K562 (cell line): ENCODE data around the gene ZNF346. TPM values are rescaled to one million over a fixed set of nuclear protein-coding genes. Genes with fewer than 3 reads are reported as not detected.
A peak's percentile ranks its signal among the peaks of the same experiment; 100 is the strongest.

Experiments used
- CBFA2T2 ChIP-seq: fragments of 450-650 bp; conservative IDR thresholded peaks from 2 replicates; pipeline ENCODE4 v1.6.1; 2017; ENCODE audit warnings: mild to moderate bottlenecking
- DMBX1 ChIP-seq: fragments of 250-450 bp; sonication (Bioruptor Pico); IDR thresholded peaks from 2 replicates; pipeline ENCODE4 v1.8.0; 2022; ENCODE audit warnings: inconsistent platforms, mild to moderate bottlenecking, moderate library complexity, borderline replicate concordance
- ELF2 ChIP-seq: fragments of 250-450 bp; sonication (Bioruptor Pico); IDR thresholded peaks from 2 replicates; pipeline ENCODE4 v1.5.0; 2021; ENCODE audit warnings: mild to moderate bottlenecking
- HSF4 ChIP-seq: fragments of 250-450 bp; sonication (Bioruptor Pico); IDR thresholded peaks from 2 replicates; pipeline ENCODE4 v2.1.2; 2022; ENCODE audit warnings: mild to moderate bottlenecking, moderate library complexity, borderline replicate concordance
- L3MBTL2 ChIP-seq: fragments of 450-650 bp; IDR thresholded peaks from 2 replicates; pipeline ENCODE4 v1.6.1; 2016; ENCODE audit warnings: mild to moderate bottlenecking, moderate library complexity
- MAFG ChIP-seq: fragments of 450-650 bp; conservative IDR thresholded peaks from 2 replicates; pipeline ENCODE4 v1.6.1; 2016; ENCODE audit warnings: missing genetic modification characterization, missing compliant biosample characterization
- MCM7 ChIP-seq, 2 experiments: fragments of 450-650 bp; IDR thresholded peaks; 2 replicates each; pipeline ENCODE4 v1.6.1; 2016 to 2018
- NCOA2 ChIP-seq, 2 experiments: fragments of 450-650 bp; IDR thresholded peaks; 2 replicates each; pipeline ENCODE4 v1.6.1; 2018; ENCODE audit warnings: mild to moderate bottlenecking in 2 of 2, moderate library complexity in 1 of 2; ENCODE audit not compliant: partially characterized antibody in 2 of 2
- PYGO2 ChIP-seq: fragments of 450-650 bp; IDR thresholded peaks from 2 replicates; pipeline ENCODE4 v1.6.1; 2016; ENCODE audit warnings: mild to moderate bottlenecking, missing genetic modification characterization, moderate library complexity, missing compliant biosample characterization
- RAD51 ChIP-seq: fragments of 450-650 bp; IDR thresholded peaks from 2 replicates; pipeline ENCODE4 v1.7.1; 2016; ENCODE audit warnings: low read depth, mild to moderate bottlenecking, borderline replicate concordance
- SMC3 ChIP-seq: conservative IDR thresholded peaks from 2 replicates; pipeline ENCODE4 v1.6.1; 2011; ENCODE audit warnings: low read depth, low read length, improper control_type of control experiment; ENCODE audit not compliant: insufficient read depth
- SUPT5H ChIP-seq: fragments of 450-650 bp; IDR thresholded peaks from 2 replicates; pipeline ENCODE4 v1.6.1; 2016
- ZNF165 ChIP-seq: fragments of 250-450 bp; sonication (Bioruptor Pico); IDR thresholded peaks from 2 replicates; pipeline ENCODE4 v1.4.0; 2020; ENCODE audit warnings: borderline replicate concordance
- ZNF274 ChIP-seq: IDR thresholded peaks from 2 replicates; pipeline ENCODE4 v1.6.1; 2011; ENCODE audit warnings: low read depth, mild to moderate bottlenecking, low read length, moderate library complexity, borderline replicate concordance
- ZNF778 ChIP-seq: fragments of 450-650 bp; formaldehyde crosslinking; IDR thresholded peaks from 2 replicates; pipeline ENCODE4 v1.4.0; 2020; ENCODE audit warnings: mild to moderate bottlenecking, moderate library complexity
- polyA plus RNA-seq, 8 experiments: library from polyadenylated mRNA; depleted of rRNA in 4 of 8; stranded (reverse) in 5 of 8; unstranded in 3 of 8; fragments of >200 nt; fragmentation: Nextera tagmentation in 2 of 8; fragmentation: Illumina TruSeq in 1 of 8; extraction: Ambion mirVana in 2 of 8; extraction: Trizol in 1 of 8; gene quantifications; 2 replicates each; pipeline versions ENCODE4 v1.2.1 to v1.2.3, GENCODE V29; 2011 to 2014; ENCODE audit warnings: inconsistent platforms in 1 of 8, missing spikeins in 1 of 8
- total RNA-seq, 7 experiments: library from RNA; depleted of rRNA in 6 of 7; stranded (reverse); fragments of >200 nt in 6 of 7; fragmentation: Illumina TruSeq in 2 of 7; extraction: Trizol in 2 of 7; gene quantifications; 2 replicates each; pipeline versions ENCODE4 v1.2.1 to v1.2.3, GENCODE V29; 2011 to 2021; ENCODE audit warnings: low replicate concordance in 1 of 7
- TF ChIP-seq, protein P1 (sequence below): IDR thresholded peaks from 2 replicates; pipeline ENCODE4 v1.6.1; 2011; ENCODE audit not compliant: insufficient read length; ENCODE audit errors: extremely low read depth
- TF ChIP-seq, protein P2 (sequence below): fragments of 450-650 bp; IDR thresholded peaks from 2 replicates; pipeline ENCODE4 v1.6.1; 2016
- TF ChIP-seq, protein P3 (sequence below): sonication (generic); formaldehyde crosslinking; IDR thresholded peaks from 2 replicates; pipeline ENCODE4 v1.8.1; 2023; ENCODE audit warnings: mild to moderate bottlenecking, missing genetic modification reagents
- TF ChIP-seq, protein P4 (sequence below): sonication (generic); formaldehyde crosslinking; IDR thresholded peaks from 2 replicates; pipeline ENCODE4 v1.4.0; 2020; ENCODE audit warnings: mild to moderate bottlenecking, missing genetic modification reagents
- TF ChIP-seq, protein P5 (sequence below): fragments of 250-450 bp; sonication (Bioruptor Pico); IDR thresholded peaks from 2 replicates; pipeline ENCODE4 v1.9.0; 2021; ENCODE audit warnings: mild to moderate bottlenecking, inconsistent platforms

ZNF346 gene
- total and polyA plus RNA-seq, 9 of the 15 experiments (the other 6 are each of a cell fraction or from before 2014, with no cell fraction given): 5.0 to 25.1 (median 20.1) TPM

DNA sequence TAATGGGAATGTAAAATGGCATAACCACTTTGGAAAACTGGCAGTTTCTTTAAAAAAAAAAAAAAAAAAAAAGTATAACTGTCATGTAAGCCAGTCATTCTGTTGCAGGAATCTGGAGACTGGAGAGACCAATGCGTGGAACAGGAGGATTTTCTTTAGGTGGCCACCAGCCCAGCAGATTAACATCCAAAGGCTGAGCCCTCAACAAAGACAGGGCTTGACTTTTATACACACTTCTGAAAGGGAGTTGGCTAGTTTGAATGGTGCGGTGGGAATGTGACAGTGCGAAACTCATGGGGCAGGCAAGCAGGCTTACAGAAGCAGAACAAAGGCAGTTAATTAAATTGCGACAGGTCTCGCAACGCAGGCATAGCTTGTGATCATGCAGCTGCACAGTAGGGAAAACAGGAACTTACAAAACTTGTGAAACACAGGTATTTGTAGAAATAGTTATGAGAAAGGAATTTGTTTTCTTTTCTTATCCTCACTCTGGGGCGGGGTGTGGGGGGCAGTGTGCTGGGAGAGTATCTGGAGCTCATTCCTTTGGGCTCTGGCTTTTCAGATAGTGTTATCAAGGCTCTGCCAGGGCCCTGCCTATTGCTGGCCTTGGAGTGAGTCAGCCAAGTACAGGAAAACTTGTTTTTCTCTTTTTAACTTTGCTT lies 27.9 kb upstream of the ZNF346 start (continued):
- TF ChIP-seq, protein P1, sequence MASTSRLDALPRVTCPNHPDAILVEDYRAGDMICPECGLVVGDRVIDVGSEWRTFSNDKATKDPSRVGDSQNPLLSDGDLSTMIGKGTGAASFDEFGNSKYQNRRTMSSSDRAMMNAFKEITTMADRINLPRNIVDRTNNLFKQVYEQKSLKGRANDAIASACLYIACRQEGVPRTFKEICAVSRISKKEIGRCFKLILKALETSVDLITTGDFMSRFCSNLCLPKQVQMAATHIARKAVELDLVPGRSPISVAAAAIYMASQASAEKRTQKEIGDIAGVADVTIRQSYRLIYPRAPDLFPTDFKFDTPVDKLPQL: no peak
- no peak for TF ChIP-seq ZNF165 (CRISPR knock-in tag)
- TF ChIP-seq MCM7 (IDR thresholded peaks at IDR 0.05): no peak
- peak; percentile 67 for TF ChIP-seq L3MBTL2
- peak; percentile 60 to 74 for TF ChIP-seq NCOA2 (IDR thresholded peaks at IDR 0.05; ENCODE audit: partially characterized antibody in 2 of 2)
- TF ChIP-seq, protein P2, sequence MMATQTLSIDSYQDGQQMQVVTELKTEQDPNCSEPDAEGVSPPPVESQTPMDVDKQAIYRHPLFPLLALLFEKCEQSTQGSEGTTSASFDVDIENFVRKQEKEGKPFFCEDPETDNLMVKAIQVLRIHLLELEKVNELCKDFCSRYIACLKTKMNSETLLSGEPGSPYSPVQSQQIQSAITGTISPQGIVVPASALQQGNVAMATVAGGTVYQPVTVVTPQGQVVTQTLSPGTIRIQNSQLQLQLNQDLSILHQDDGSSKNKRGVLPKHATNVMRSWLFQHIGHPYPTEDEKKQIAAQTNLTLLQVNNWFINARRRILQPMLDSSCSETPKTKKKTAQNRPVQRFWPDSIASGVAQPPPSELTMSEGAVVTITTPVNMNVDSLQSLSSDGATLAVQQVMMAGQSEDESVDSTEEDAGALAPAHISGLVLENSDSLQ: peak; percentile 93
- TF ChIP-seq PYGO2 (tag): peak; percentile 85
- TF ChIP-seq HSF4 (CRISPR knock-in tag): no peak
- TF ChIP-seq DMBX1: peak; percentile 87
- TF ChIP-seq, protein P3, sequence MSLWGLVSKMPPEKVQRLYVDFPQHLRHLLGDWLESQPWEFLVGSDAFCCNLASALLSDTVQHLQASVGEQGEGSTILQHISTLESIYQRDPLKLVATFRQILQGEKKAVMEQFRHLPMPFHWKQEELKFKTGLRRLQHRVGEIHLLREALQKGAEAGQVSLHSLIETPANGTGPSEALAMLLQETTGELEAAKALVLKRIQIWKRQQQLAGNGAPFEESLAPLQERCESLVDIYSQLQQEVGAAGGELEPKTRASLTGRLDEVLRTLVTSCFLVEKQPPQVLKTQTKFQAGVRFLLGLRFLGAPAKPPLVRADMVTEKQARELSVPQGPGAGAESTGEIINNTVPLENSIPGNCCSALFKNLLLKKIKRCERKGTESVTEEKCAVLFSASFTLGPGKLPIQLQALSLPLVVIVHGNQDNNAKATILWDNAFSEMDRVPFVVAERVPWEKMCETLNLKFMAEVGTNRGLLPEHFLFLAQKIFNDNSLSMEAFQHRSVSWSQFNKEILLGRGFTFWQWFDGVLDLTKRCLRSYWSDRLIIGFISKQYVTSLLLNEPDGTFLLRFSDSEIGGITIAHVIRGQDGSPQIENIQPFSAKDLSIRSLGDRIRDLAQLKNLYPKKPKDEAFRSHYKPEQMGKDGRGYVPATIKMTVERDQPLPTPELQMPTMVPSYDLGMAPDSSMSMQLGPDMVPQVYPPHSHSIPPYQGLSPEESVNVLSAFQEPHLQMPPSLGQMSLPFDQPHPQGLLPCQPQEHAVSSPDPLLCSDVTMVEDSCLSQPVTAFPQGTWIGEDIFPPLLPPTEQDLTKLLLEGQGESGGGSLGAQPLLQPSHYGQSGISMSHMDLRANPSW (CRISPR knock-in tag): no peak; the same call in 1 of the 2 replicates
- no peak for TF ChIP-seq SUPT5H
- TF ChIP-seq MAFG (tag): peak; percentile 69
- no peak for TF ChIP-seq ELF2 (CRISPR knock-in tag)
- TF ChIP-seq, protein P4, sequence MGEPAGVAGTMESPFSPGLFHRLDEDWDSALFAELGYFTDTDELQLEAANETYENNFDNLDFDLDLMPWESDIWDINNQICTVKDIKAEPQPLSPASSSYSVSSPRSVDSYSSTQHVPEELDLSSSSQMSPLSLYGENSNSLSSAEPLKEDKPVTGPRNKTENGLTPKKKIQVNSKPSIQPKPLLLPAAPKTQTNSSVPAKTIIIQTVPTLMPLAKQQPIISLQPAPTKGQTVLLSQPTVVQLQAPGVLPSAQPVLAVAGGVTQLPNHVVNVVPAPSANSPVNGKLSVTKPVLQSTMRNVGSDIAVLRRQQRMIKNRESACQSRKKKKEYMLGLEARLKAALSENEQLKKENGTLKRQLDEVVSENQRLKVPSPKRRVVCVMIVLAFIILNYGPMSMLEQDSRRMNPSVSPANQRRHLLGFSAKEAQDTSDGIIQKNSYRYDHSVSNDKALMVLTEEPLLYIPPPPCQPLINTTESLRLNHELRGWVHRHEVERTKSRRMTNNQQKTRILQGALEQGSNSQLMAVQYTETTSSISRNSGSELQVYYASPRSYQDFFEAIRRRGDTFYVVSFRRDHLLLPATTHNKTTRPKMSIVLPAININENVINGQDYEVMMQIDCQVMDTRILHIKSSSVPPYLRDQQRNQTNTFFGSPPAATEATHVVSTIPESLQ (CRISPR knock-in tag): no peak
- no peak; the same call in 1 of the 2 replicates for TF ChIP-seq RAD51
- TF ChIP-seq, protein P5, sequence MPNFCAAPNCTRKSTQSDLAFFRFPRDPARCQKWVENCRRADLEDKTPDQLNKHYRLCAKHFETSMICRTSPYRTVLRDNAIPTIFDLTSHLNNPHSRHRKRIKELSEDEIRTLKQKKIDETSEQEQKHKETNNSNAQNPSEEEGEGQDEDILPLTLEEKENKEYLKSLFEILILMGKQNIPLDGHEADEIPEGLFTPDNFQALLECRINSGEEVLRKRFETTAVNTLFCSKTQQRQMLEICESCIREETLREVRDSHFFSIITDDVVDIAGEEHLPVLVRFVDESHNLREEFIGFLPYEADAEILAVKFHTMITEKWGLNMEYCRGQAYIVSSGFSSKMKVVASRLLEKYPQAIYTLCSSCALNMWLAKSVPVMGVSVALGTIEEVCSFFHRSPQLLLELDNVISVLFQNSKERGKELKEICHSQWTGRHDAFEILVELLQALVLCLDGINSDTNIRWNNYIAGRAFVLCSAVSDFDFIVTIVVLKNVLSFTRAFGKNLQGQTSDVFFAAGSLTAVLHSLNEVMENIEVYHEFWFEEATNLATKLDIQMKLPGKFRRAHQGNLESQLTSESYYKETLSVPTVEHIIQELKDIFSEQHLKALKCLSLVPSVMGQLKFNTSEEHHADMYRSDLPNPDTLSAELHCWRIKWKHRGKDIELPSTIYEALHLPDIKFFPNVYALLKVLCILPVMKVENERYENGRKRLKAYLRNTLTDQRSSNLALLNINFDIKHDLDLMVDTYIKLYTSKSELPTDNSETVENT (CRISPR knock-in tag): no peak
- TF ChIP-seq ZNF274: peak; percentile 30; the same call in 1 of the 2 replicates
- TF ChIP-seq ZNF778: no peak
- TF ChIP-seq SMC3: no peak
- peak; percentile 98 for TF ChIP-seq CBFA2T2
